ENCODE results near the gene ZNF573.
"Not testable (repeated sequence)": the region's sequence is repeated elsewhere in the genome, so short reads cannot be mapped to it uniquely, and the experiment has no call there.

ZNF573 gene

DNA sequence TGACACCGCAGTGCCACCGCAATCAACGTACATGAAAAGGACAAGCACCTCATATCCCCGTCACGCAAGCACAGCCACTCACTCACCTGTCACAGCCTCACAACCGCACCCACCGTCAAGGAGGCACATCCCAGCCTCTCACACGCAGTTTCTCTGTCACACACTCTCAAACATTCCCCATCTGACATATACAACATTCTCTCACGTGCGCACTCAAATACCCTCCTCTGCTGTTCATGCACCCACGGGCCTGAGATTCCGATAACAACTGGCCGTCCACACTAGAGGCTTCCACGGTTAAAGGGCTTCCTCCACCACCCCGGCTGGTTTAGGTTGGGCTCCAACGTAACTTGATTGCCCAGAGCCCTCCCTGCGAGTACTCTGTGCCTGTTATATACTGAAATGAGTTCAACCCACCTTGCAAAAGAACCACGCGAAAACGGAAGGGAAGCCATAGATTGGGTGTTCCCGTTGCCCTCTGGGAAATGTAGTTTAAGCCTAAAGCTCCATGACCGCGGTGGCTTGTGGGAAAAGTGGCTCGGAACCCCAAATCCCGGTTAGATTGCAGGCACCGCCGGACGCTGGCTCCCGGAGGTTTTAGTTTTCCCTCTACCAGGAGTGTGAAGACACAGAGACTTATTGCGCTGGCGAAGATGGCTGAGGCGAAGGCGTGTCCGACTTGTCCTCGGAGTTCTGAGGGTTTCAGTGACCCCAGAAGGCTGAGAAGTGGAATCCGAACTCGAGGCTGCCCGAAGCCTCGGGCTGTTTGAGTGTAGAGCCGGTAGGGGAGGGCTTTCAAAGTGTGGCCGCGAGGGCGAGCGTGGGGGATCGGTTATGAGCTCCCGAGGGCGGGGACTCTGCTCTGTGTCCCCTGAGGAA is at the start of gene ZNF573:
Gene ZNF573, minus strand, starts transcription at position 460 of the 879 bp plus-strand sequence. CDS start 5,857 bp downstream, outside the sequence.
- DNase-seq = peak; percentile 80

DNA sequence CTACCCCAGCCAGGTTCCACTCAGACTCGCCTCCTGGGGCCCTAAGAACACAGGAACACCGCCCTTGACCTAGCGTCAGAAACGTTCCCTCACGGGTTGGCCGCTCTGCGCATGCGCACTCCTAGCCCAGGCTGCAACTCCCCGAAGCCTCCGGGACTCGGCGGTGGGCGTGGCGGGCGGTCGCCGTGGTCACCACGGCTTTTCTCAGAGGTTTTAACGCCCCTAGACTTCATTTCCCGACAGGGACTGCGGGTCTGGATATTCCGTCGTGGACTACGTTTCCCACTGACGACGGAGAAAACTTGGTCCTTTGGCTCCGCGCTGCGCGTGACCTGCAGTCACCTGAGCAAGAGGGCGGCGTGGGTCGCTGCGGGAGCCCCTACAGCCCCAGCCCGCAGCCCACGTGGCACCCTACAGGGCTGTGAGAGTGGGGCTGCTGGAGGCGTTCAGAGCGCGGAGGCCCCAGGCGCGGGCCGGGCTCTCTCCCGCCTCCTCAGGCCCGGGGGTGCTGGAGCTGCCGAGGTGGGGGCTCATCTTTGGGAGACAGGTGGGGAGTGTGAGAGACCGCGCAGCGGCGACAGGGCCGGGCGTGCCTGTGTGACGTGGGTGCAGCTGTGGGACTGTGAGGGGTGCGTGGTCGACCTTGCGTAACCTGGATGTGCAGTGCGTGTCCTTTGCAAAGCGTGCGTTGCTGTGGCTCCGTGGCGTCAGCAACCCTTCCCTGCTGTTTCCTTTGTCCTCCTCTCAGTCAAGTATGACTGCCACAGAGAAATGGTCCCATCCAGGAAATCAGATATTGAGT is 38.0 kb upstream of the ZNF573 start:
- DNase-seq = peak; percentile 75

DNA sequence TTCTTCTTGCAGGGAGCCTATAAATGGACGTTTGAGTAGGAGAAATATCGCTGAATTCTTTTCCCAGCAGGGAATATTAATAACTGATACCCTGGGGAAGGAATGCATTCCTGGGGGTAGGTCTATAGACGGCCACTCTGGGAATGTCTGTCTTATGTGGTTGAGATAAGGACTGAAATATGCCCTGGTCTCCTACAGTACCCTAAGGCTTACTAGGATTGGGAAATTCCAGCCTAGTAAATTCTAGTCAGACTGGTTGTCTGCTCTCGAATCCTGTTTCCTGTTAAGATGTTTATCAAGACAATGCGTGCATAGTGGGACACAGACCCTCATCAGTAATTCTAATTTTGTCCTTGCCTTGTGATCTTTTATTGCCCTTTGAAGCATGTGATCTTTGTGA is 36.2 kb upstream of the ZNF573 start:
- DNase-seq = not testable (repeated sequence)

DNA sequence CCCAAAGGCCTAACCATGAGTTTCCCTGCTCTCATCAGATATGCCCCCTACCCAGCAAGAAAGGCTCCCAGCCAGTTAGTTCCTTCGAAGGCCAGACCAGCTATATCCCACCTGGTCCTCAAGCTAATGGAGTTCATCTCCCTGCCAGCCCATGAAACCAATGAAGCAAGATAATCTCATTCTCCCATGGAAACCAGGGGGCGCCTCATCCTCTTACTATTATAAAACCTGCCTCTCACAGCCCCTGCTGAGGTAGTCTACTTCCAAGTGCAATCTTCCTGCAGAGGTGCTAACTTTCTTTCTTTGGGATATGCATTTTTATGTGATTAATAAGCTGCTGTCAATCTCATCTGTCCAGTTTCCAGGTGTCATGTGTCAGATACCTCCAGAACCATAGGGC is 34.0 kb upstream of the ZNF573 start:
- no peak for DNase-seq

DNA sequence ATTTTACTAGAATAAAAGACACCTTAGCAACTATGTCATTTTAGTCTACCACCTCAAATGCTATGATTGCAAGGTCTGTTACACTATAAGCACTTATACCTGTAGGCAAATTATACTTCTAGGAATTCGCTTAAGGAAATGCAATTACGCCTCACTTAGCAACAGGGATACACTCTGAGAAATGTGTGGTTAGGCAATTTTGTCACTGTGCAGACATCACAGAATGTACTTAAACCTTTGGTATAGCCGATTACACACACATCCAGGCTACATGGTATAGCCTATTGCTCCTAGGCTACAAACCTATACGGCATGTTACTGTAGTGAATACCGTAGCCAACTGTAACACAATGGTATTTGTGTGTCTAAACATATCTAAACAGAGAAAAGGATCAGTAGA is 30.0 kb upstream of the ZNF573 start:
- no peak for DNase-seq

DNA sequence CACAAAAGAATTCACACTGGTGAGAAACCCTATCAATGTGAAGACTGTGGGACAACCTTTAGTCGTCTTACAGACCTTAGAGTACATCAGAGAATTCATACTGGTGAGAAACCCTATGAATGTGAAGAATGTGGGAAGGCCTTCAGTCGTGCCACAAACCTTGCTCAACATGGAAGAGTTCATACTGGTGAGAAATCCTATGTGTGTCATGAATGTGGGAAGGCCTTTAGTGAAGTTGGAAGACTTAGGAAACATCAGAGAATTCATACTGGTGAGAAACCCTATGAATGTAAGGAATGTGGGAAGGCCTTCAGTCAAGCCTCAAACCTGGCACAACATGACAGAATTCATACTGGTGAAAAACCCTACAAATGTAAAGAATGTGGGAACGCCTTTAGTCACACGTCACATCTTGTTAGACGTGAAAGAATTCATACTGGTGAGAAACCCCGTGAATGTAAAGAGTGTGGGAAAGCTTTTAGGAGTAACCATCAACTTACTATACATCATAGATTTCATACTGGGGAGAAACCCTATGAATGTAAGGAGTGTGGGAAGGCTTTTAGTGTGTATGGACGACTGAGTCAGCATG is 24.0 kb upstream of the ZNF573 start:
- no peak for DNase-seq

DNA sequence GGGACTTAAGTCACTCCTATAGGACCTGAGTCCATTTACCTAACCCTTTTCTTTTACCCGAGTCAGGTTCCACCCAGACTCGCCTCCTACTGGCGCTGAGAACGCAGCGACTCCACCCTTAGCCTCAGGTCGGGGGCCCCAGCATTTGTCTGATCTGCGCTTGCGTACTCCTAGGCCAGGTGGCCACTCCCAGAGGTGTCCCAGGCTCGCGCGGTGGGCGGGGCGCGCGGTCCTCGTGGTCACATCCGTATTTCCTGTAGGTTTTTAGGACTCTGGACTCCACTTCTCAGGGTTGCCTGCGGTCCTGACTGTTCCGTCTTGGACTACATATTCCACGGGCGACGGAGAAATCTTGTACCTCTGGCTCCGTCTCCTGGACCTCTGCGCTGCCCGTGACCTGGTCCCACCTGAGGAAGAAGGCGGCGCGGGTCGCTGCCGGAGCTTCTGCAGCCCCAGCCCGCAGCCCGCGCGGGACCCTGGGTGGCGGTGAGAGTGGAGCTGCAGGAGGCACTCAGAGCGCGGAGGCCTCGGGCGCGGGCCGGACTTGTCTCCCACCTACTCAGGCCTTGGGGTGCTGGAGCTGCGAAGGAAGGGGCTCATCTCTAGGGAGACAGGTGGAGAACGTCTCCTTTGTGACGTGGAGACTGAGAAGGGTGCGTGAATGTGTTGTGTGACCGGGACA is 11.0 kb upstream of the ZNF573 start:
- DNase-seq = no peak

DNA sequence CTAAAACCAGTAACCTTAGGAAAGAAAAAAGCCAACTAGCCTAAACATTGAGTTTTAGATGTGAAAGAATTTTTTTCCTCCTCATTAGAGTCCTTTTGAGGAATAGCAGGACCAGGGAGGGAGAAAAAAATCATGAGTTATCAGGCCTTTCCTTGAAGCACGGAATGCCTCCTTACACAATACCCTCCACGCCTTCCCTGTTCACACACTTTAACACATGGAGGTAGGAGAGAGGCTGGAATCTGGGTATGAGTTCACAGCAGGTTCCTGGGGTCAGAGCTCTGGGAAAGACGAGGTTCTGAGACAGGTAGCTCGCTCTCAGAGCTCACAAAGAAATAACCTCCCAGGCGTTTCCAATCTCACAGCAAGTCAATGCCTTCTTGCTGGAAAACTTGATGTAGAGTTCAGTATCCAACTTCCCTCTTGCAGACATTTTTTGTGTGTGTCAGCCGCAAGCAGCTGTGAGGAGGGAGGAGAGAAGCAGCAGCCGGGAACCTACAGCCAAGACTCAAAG is 716 bp downstream of the ZNF573 start:
- DNase-seq = no peak

DNA sequence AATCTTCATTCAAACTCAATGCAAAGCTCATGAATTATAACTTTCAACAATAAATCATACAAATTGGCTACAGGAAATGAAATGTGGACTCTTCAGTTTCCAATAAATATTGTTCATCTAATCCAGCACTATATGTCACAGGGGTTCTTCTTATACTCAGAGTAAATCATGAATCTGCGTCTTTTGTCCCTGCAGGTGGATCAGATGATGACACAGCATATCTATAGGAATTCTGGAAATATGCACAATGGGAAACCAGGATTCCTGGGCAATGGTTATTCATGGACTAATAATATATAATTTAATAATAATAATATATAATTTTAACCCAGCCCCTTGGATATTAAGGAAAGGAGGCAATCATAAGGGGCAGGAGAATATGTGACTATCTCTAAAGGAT is 8.4 kb downstream of the ZNF573 start:
- DNase-seq = no peak

DNA sequence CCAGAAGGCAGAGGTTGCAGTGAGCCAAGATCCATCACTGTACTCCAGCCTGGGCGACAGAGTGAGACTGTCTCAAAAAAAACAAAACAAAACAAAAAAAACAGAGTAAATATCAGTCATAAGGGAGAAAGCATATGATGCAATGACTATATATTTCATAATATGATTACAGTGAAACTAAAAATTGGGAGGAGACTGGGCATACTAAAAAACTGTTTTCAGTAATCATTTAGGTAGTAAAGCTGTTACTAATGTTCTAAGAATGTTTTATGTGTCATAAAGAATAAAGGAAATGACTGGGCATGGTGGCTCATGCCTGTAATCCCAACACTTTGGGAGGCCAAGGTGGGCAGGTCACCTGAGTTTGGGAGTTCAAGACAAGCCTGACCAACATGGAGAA is 15.9 kb downstream of the ZNF573 start:
- no peak for DNase-seq

DNA sequence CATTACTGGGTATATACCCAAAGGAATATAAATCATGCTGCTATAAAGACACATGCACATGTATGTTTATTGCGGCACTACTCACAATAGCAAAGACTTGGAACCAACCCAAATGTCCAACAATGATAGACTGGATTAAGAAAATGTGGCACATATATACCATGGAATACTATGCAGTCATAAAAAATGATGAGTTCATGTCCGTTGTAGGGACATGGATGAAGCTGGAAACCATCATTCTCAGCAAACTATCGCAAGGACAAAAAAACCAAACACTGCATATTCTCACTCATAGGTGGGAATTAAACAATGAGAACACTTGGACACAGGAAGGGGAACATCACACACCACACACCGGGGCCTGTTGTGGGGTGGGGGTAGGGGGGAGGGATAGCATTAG is 21.7 kb downstream of the ZNF573 start:
- not testable (repeated sequence) for DNase-seq

DNA sequence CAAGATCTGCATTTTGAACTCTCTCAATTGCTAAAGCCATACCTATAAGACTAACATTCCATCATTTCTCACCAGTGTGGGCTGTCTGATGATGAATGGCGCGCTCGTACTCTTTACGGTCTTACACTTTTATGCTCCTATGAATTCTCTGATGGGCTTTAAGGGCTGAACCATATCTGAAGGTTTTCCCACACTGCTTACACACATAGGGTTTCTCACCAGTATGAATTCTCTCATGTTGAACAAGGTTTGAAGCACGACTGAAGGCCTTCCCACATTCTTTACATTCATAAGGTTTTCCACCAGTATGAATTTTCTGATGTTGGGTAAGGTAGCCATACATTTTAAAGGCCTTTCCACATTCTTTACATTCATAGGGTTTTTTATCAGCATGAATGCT is 41.0 kb downstream of the ZNF573 start:
- DNase-seq = no peak

DNA sequence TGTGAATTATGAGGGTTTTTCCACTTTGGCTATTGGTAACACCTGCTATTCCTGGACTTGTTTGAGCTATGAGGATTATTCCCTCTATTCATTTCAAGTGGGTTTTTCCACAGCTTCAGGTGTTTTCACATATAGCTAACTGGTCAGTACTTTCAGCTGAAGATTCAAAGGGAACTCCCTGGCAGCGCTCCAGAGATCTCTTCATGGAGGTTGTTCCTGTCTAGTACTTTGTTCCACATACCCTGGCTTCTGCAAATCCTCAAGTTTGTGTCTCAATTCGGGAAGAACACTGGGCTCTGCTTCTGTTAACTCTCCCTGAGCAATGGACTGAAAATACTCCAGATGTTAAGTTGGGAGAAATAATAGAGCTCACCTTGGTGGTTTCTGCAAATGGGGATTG is 54.2 kb downstream of the ZNF573 start:
- DNase-seq = no peak

DNA sequence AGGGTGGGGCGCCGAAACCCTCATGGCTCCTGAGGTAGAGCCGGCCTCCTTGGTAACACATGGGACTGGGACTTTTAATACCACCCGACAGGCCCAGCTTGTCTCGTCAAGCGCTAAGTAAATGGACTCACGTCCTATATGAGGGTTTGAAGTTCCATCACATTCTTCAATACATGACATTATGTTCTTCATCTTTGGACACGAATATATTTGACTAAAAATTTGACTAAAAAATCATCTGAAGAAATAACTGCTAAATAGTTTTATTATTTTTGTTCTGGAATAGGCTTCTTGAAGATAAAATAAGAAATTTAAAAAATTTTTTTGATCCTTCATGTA is 59.5 kb downstream of the ZNF573 start:
- DNase-seq = no peak

DNA sequence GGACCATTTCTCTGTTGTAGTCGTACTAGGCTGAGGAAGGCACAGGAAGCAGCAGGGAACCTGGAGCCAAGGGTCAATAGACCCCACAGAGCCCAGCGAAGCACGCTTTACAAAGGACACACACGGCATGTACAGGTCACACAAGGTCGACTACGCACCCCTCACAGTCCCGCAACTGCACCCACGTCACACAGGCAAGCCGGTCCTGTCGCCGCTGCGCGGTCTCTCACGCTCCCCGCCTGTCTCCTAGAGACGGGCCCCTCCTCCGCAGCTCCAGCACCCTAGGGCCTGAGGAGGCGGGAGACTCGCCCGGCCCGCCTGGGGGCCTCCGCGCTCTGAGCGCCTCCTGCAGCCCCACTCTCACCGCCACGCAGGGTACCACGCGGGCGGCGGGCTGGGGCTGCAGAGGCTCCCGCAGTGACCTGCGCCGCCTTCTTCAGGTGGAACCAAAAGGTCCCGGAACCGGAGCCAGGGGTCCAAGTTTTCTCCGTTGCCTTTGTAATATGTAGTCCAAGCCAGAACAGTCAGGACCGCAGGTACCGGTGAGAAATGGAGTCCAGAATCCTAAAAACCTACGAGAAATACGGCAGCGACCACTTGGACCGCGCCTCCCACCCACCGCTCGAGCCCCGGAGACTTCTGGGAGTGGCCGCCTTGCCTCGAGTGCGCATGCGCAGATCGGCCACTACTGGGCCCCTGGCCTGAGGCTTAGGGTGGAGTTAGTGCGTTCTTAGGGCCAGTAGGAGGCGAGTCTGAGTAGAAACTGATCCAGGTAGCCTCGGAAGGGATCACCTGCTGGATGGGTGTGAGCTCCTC is 60.1 kb downstream of the ZNF573 start, which contains the start of gene ZNF607:
Gene ZNF607, minus strand, starts transcription at position 651 of the 816 bp plus-strand sequence. CDS start 8,143 bp downstream, outside the sequence.
- peak; percentile 90 for DNase-seq

DNA sequence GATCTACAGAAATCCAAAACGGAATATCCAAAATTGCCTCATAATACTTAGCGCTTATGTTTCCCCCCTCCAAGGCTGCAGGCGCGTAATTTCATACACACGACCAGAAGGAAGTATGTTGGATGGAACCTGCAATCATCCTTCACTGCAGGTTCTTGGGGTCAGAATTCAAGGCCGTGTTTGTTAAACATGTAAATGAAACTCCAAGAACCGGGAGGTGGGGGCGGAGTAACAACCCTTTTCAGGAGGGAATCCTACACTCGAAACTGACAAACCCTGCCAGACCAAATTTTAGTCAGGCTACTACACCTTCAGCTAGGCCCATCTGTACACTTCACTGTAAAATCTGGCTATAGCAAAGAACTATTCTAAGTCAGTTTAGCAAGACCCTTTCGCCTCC is 61.1 kb downstream of the ZNF573 start:
- no peak for DNase-seq

DNA sequence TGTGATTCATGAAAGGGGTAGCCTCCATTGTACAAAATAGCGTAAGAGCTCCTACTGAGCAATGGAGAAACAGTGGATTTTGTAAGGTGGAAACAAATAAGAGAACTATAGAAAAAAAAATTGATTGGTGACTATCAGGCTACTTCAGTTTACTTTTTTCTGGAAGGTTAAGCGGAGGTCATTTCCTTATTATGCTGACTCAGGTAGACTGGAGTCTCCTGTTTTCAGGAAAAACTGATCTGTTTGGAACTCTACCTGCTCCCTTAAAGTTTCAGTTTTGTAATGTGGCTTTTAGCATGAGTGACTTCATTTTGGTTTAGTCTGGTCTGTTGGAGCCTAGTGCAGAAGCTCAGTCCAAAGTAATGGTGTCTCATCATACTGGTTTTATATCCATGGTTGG is 63.2 kb downstream of the ZNF573 start:
- DNase-seq = no peak

DNA sequence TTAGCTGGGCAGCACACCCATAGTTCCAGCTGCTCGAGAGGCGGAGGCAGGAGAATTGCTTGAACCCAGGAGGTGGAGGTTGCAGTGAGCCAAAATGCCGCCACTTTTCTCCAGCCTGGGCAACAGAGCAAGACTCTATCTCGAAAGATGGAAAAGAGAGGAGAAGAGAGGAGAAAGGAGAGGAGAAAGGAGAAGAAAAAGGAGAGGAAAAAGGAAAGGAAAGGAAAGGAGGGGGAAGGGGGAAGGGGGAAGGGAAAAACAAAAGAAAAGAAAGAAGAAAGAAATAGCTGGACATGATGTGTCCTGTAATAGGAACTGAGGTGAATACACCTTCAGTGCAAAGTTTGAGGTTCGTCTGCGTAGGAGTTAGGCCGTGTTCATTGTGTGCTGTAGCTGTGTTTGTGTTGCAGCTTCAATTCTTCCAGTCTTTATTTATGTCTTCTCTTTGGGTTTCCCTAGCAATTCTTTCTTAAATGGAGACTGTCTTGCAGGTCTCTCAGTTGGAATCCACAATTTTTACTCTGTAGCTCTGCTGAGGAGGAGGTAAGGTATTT is 73.3 kb downstream of the ZNF573 start:
- no peak for DNase-seq

DNA sequence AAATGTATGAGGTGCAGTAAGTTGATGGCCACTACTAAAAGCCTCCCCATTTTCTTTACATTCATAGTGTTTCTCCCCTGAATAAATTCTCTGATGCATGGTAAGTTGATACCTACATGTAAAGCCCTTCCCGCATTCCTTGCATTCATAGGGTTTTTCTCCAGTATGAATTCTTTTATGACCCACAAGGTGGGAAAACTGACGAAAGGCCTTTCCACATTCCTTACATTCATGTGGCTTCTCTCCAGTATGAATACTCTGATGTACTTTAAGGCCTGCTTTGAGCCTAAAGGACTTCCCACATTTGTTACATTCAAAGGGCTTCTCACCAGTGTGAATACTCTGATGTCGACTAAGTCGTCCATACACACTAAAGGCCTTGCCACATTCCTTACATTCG is 80.3 kb downstream of the ZNF573 start:
- no peak for DNase-seq

DNA sequence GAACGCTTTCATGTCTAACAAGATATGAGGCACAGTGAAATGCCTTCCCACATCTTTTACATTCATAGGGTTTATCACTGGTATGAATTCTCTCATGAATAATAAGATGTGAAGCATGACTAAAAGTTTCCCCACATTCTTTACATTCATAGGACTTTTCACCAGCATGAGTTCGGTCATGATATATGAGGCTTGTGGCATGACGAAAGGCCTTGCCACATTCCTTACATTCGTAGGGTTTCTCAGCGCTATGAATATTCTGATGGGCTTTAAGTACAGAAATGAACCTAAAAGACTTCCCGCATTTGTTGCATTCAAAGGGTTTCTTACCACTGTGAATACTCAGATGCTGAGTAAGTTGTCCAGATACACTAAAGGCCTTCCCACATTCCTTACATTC is 81.2 kb downstream of the ZNF573 start:
- no peak for DNase-seq

DNA sequence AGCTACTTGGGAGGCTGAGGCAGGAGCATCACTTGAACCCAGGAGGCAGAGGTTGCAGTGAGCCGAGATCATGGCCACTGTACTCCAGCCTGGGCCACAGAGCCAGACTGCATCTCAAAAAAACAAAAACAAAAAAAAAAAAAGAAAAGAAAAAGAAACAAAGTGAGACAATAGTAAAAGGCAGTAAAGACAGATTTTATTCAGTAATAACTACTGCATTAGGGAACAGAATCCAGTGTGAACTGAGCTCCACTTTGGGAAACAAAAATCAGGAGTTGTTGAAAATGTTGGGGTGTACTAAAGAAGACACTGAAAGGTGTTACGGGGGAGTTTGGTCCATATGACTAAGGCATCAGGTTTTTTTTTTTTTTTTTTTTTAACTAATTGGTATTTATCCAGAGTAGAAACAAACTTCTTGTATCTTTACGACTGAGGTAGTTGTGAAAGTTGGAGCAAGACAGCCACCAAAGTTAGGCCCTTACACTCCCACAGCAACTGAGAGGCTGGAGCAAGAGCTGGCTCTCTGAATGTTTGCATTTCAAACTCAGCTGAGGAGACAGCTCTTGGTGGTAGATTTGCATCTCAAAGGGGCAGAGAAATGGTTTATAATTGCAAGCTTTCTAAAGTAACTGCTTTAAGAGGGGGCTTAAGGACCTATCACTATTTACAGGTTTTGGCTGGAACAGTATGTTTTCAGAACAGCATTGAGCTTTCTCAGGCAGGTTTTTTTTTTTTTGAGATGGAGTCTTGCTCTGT is 84.1 kb downstream of the ZNF573 start:
- no peak for DNase-seq
